GM21717 (cell line): ENCODE data around the gene HJURP.

ENCODE experiments used
- ATAC-seq: cut with Tn5 transposase; IDR thresholded peaks from one replicate; pipeline ENCODE4 v1.9.1; 2021; ENCODE audit warnings: mild to moderate bottlenecking, moderate library complexity; ENCODE audit not compliant: unreplicated experiment

Gene HJURP

DNA sequence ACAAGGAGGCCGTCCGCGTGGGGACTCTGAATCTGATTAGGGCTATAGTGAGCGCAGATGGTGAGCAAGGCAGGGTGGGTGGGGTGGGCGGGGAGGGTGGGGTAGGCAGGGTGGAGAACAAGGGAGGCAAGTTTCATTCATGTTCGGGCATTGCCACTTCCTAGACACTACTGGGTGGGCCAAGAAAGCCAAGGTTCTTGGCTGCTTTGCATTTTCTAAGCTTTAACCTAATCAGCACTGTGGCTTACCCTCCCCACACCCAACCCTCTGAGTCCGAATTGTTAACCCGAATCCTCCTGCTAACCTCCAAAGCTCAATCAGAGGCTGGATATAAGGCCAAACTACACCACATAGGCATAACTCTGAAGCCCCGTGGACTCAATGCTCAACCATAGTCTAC lies 58.1 kb downstream of the HJURP start:
- no peak for ATAC-seq

DNA sequence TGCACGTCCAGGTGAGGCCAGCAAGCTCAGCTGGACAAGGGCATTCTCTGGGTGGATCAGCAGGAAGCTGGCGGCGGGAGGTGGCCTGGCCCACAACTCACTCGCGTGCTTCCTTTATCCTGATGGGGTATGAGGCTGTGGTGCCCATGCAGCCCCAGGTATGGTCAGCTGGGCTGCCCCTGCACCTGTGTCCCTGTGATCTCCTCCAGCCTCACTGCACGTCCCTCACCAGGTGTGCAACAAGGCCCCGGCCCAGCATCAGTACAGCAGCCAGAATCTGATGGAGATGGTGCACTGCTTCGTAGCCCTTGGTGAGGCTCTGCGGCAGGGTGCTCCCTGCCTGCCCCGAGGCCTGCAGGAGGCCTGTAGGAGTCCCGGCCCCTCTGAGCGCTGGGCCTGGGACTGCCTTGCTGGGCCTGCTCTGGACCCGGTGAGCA lies 58.6 kb downstream of the HJURP start:
- ATAC-seq, result no peak

DNA sequence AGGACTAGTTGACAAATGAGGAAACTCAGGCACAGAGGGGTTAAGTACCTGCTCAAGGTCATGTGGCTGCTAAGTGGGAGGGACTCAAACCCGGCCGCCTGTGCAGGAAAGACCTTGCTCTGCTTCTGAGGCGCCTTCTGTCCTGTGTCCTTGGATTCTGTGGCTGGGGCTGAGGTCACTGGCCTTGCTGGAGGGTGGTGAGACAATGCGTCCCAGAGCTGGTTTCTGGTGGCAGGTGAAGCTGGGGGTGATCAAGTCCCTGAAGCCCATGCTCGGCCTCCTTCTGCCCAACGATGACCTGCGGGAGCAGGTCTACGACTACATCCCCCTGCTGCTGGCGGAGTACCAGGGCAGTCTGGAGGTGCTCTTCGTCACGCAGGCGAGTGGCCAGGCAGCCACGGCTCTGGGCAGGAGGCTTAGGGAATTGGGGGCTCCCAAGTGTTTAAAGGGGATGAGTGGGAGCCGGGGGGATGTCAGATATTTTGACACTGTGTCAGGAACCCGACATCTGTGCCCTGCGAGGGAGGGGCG lies 60.1 kb downstream of the HJURP start:
- no peak for ATAC-seq

DNA sequence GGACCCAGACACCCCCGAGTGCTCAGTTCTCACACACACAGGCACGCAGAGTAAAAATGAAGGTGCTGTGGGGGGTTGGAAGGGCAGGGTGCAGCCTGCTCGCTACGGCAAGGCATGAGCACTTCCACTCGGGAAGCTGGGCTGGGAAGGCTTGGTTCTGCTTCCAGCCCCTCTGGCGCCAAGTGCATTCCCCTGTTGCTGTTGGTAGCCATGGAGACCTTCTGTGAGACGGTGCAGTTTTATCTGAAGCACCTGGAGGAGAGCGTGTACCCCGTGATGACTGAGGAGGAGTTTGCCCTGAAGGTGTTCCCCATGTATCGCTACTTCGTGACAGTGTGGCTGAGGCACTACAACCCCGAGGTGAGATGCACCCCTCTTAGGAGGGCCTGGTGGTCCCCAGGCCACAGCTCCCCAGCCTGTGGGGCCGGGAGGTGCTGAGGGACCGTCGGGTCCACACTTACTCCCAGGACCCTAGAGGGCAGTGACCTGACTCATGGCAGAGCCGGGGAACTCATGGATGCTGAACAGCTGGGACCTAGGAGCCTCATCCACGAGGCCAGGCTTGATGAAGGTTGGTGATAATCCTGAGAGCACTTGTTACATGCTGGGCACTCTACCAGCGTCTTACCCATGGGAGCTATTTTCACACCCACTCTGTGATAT lies 60.7 kb downstream of the HJURP start:
- ATAC-seq, result no peak

DNA sequence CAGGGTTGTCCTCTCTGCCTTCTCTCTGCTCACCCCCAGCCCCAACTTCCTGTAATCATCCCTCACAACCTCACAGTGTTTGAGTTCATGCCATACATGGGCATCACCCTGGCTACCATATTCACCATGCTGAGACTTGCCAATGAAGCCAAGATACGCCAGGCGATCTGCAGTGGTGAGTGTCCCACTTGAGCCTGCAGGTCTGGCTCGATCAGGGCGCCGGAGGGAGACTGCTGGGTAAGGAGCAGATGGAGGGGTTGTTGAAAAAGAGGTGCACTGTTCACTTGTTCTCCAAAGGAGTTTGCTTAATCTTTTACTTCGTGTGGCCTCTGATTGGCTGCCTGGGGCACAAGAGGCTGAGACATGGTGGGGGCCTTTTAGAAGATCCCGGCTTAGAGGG lies 61.6 kb downstream of the HJURP start:
- no peak for ATAC-seq

DNA sequence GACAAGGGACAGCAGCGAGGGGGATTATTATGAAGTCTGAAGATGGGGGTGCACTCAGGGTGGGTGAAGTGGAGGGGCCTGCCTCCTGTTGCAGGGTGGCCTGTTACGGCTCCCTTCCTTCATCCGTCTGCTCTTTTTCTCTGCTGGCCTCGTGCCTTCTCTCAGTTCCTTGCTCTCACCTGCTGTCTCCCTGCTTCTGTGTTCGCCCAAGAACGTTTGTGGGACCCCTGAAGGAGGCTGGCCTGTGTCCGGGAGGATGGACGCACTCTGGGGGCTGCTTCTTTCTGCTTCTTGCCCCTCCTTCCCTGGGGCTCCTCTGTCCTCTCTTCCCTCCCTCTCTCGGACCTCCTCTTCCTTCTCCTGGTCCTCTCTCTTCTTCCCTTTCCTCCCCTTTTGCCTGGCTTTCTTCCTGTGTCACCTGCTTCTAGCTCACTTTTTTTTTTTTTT lies 62.4 kb downstream of the HJURP start:
- ATAC-seq, result no peak

DNA sequence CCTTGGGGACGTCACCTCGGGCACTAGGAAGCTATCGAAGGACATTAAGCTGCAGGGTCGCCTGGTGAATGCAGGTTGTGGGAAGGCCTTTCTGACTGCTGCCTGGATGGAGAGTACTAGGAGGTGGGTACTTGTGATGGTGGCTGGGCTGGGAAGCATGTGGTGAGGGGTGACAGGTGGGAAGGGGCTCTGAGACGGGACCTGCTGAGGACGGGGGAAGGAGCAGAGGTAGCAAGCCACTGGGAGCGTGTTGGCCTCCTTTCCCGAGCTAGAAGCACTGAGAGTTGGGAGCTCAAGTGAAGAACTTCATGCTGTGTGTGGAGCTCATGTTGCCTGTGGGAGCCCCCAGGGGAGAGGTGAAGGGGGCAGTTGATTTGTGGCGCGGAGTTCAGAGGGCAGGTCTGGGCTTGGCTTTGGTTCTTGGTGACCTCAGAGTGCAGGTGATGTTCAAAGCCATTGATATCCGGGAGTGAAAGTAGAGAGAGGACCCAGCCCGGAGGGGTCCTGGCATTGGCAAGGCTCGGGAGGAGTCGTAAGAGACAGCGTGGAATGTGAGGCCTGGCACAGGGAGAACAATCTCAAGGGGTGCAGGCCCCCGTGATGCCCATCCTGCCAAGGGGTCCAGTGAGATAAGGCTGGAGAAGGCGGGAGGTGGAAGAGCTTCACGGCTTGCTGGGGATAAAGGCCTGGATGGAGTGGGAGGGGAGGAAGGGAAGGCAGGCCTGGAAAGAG lies 63.0 kb downstream of the HJURP start:
- no peak for ATAC-seq

DNA sequence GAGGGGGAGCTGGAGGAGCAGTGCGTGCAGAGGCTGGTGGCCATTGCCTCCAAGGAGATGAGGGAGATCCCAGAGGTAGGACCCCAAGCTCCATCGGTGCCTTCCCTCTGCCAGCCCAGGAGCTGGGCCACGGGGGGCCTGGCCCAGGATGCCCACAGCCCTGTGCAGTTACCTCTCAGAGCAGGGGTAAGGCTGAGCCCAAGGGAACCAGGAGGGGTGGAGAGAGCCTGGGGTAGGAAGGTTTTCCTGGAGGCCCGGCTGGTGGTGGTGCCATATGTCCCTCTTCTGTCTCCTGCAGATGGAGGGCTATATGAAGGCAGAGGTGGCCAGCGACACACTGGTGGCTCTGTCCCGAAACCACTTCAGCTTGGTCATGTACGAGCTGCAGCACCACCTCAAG lies 64.8 kb downstream of the HJURP start:
- ATAC-seq, result no peak
